Osteoblast (primary cell): ENCODE results near the gene TRAPPC5. TPM values are rescaled to one million over a fixed set of nuclear protein-coding genes. Genes with fewer than 3 reads are reported as not detected.

ENCODE experiments used
- DNase-seq: peaks from one replicate; pipeline ENCODE4 v3.0.0; 2011; ENCODE audit warnings: low spot score, mixed read lengths; ENCODE audit not compliant: insufficient read length; ENCODE audit errors: missing footprints
- H2AFZ ChIP-seq: 2 replicates; pipeline ENCODE4 v1.6.0; 2011; ENCODE audit warnings: mild to moderate bottlenecking, low read length
- H3K27ac ChIP-seq: 2 replicates; pipeline ENCODE4 v1.5.1; 2011; ENCODE audit warnings: mild to moderate bottlenecking, low read depth, low read length, moderate library complexity
- H3K27me3 ChIP-seq: 2 replicates; pipeline ENCODE4 v1.6.0; 2012; ENCODE audit warnings: mild to moderate bottlenecking, control low read depth, inconsistent platforms, low read length, moderate library complexity; ENCODE audit not compliant: insufficient read depth
- H3K36me3 ChIP-seq: 2 replicates; pipeline ENCODE4 v1.5.1; 2011; ENCODE audit warnings: mild to moderate bottlenecking, low read length, control low read depth, moderate library complexity; ENCODE audit not compliant: insufficient read depth
- H3K4me1 ChIP-seq: 2 replicates; pipeline ENCODE4 v1.5.1; 2011; ENCODE audit warnings: mild to moderate bottlenecking, low read length, control low read depth, moderate library complexity; ENCODE audit not compliant: insufficient read depth
- H3K4me2 ChIP-seq: 2 replicates; pipeline ENCODE4 v1.6.0; 2011; ENCODE audit warnings: mild to moderate bottlenecking, low read length; ENCODE audit not compliant: insufficient read depth
- H3K4me3 ChIP-seq: fragments of 200-600 bp; sonication (generic); 3 replicates; pipeline ENCODE4 v1.5.1; 2012; ENCODE audit warnings: mild to moderate bottlenecking, low read length, inconsistent platforms; ENCODE audit not compliant: insufficient read depth
- H3K79me2 ChIP-seq: 2 replicates; pipeline ENCODE4 v1.6.0; 2012; ENCODE audit warnings: mild to moderate bottlenecking, low read length, control low read depth, inconsistent platforms; ENCODE audit not compliant: insufficient read depth
- H3K9me3 ChIP-seq: 2 replicates; pipeline ENCODE4 v1.5.1; 2011; ENCODE audit warnings: low read depth, low read length, control low read depth
- H4K20me1 ChIP-seq: 2 replicates; pipeline ENCODE4 v1.6.0; 2012; ENCODE audit warnings: mild to moderate bottlenecking, low read length, control low read depth; ENCODE audit not compliant: insufficient read depth
- CTCF ChIP-seq: IDR thresholded peaks from 2 replicates; pipeline ENCODE4 v1.5.1; 2011; ENCODE audit warnings: mild to moderate bottlenecking, low read depth, low read length, moderate library complexity; ENCODE audit errors: extremely low read depth
- total RNA-seq: library from RNA; depleted of rRNA; stranded (reverse); fragments of >200 nt; gene quantifications from 2 replicates; pipeline ENCODE4 v1.2.3, GENCODE V29; 2012

The TRAPPC5 gene
- total RNA-seq, 1 donor: 26.4 TPM

GRCh38 chr19:7674010-7675005 is 6.3 kb upstream of the TRAPPC5 start:
- Histone ChIP-seq H3K9me3 (no peaks in the 10 kb centered on the region), H3K79me2 (no peaks in the 10 kb centered on the region), H4K20me1 (no peaks in the 10 kb centered on the region), H2AFZ (no peak overlapping the region), H3K27ac (no peak overlapping the region), H3K4me2 (no peak overlapping the region), H3K27me3 (peaks cover 4% of the 10 kb centered on the region), H3K4me1 (no peaks in the 10 kb centered on the region), H3K36me3 (no peaks in the 10 kb centered on the region), H3K4me3 (no peak overlapping the region)
- DNase-seq: peak; percentile 96
- no peak for TF ChIP-seq CTCF

GRCh38 chr19:7676376-7676775 is 4.3 kb upstream of the TRAPPC5 start:
- Histone ChIP-seq H3K4me3 (no peak overlapping the region), H2AFZ (no peak overlapping the region), H3K27me3 (peaks cover 5% of the 10 kb centered on the region), H4K20me1 (no peaks in the 10 kb centered on the region), H3K27ac (no peak overlapping the region), H3K4me2 (no peak overlapping the region), H3K79me2 (peaks cover 7% of the 10 kb centered on the region), H3K4me1 (peaks cover 5% of the 10 kb centered on the region), H3K9me3 (no peaks in the 10 kb centered on the region), H3K36me3 (no peaks in the 10 kb centered on the region)
- no peak for TF ChIP-seq CTCF
- peak; percentile 14 for DNase-seq

GRCh38 chr19:7676854-7677253 is 3.8 kb upstream of the TRAPPC5 start, which contains the start of gene MCEMP1:
TSS of gene MCEMP1 (plus strand) at chr19:7677090. CDS start at chr19:7677121, 31 bp downstream.
- no peak within 1 kb of the TSS for H3K4me2 ChIP-seq
- peaks cover 12% of the 10 kb centered on the region for H3K79me2 ChIP-seq
- H3K4me1 ChIP-seq: peaks cover 10% of the 10 kb centered on the region
- H3K4me3 ChIP-seq: no peak within 1 kb of the TSS
- no peak for TF ChIP-seq CTCF
- H3K27ac ChIP-seq: no peak within 1 kb of the TSS
- H3K9me3 ChIP-seq: no peaks in the 10 kb centered on the region
- no peaks in the 10 kb centered on the region for H3K36me3 ChIP-seq
- DNase-seq: peak; percentile 31
- peaks cover 5% of the 10 kb centered on the region for H3K27me3 ChIP-seq
- H4K20me1 ChIP-seq: peaks cover 4% of the 10 kb centered on the region
- H2AFZ ChIP-seq: no peak within 1 kb of the TSS

GRCh38 chr19:7677669-7678311 is 2.8 kb upstream of the TRAPPC5 start:
- Histone ChIP-seq H3K79me2 (peaks cover 20% of the 10 kb centered on the region), H2AFZ (no peak overlapping the region), H3K27ac (no peak overlapping the region), H3K4me2 (no peak overlapping the region), H4K20me1 (peaks cover 13% of the 10 kb centered on the region), H3K4me3 (no peak overlapping the region), H3K27me3 (peaks cover 5% of the 10 kb centered on the region), H3K36me3 (peaks cover 6% of the 10 kb centered on the region), H3K9me3 (no peaks in the 10 kb centered on the region), H3K4me1 (peaks cover 12% of the 10 kb centered on the region)
- no peak for TF ChIP-seq CTCF
- peak; percentile 49 for DNase-seq
